ENCODE measurements around the gene SMG1. TPM values are rescaled to one million over a fixed set of nuclear protein-coding genes. Genes with fewer than 3 reads are reported as not detected.

SMG1 gene
- total RNA-seq, 1 experiment from 2014 or later = 18.3 TPM

DNA sequence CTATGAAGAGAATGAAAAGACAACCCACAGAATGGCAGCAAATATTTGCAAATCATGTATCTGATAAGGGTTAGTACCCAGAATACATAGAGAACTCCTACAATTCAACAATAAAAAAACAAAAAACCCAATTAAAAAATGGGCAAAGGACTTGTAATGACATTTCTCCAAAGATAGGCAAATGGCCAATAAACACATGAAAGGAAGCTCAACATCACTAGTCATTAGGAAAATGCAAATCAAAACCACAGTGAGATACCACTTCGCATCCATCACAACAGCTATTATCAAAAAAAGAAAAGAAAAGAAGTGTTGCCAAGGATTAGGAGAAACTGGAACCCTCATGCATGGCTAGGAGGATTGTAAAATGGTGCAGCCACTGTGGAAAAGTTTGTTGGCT, 79.8 kb downstream of the SMG1 start:
- H3K36me3 ChIP-seq (replicated peaks; ENCODE audit: control insufficient read depth, insufficient read depth, low read length) = peaks cover 46% of the 10 kb centered on the region
- no peak for DNase-seq
- H3K4me3 ChIP-seq (ENCODE audit: insufficient read depth, low read depth, low read length) = no peak overlapping the region
- H3K27me3 ChIP-seq (ENCODE audit: control insufficient read depth, insufficient read depth, low read length) = no peaks in the 10 kb centered on the region

DNA sequence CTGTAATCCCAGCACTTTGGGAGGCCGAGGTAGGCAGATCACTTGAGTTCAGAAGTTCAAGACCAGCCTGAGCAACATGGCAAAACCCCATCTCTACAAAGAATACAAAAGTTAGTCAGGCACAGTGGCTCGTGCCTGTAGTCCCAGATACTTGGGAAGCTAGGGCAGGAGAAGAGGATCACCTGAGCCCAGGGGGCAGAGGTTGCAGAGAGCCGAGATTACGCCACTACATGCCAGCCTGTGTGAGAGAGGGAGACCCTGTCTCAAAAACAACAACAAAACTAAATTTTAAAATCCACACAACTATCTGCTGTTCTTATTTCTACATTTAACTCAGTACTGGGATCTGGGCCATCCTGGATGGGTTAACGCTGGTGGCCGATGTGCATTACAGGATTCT, 83.6 kb downstream of the SMG1 start:
- peaks cover 32% of the 10 kb centered on the region for H3K36me3 ChIP-seq (replicated peaks; ENCODE audit: control insufficient read depth, insufficient read depth, low read length)
- no peak for DNase-seq
- H3K27me3 ChIP-seq (ENCODE audit: control insufficient read depth, insufficient read depth, low read length) = no peaks in the 10 kb centered on the region
- H3K4me3 ChIP-seq (ENCODE audit: insufficient read depth, low read depth, low read length) = no peak overlapping the region

DNA sequence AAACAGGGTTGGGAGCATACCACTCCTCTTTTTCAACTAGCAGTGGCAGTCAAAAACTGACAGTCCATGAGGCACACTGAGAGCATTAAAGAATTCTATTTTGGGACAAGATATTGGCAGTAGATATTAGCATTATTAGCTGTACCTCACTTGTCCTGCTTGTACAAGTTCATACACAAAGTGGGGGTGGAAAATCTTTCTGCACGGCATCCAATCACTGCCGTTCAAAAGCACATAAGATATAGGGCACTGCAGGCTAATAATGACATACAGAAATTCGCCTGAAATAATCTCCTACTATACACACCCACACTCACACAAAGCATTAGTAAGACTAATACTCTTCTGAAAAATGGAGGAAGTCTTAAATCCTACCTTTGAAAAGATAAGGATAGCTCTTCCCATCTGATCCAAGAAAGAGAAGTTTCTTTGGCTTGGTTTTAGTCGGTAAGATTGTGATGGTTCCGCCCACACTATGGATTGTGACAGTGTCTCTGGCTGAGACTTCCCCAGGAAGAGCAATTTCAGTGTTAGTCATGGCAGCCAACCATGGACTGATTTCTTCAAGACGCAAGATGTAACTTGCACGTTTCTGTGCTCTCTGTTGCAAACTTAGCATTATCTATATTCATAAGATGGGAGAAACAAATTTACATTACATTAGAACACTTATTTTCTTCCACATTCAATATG, 84.2 kb downstream of the SMG1 start:
- Histone ChIP-seq H3K27me3 (ENCODE audit: control insufficient read depth, insufficient read depth, low read length) (no peaks in the 10 kb centered on the region), H3K4me3 (ENCODE audit: insufficient read depth, low read depth, low read length) (no peak overlapping the region), H3K36me3 (replicated peaks; ENCODE audit: control insufficient read depth, insufficient read depth, low read length) (peaks cover 30% of the 10 kb centered on the region)
- no peak for DNase-seq

DNA sequence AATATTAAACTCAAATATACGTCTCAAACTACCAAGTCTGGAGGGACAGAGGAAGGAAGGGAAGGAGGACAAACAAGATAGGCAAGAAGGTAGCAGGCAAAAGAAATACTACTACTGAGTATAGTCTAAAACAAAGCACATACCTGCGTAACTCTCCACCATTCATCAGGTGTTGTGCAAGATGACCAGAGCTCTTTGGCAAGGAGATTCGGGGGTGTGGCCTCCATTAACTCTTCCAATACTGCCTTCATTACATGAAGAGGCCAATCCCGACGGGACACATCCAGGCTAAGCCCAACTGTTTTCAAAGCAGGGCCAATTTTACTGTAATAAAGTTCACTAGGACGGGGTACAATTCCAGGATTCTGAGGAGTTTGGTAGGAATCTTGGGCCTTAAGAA, 86.7 kb downstream of the SMG1 start:
- DNase-seq = peak; percentile 8
- no peaks in the 10 kb centered on the region for H3K27me3 ChIP-seq (ENCODE audit: control insufficient read depth, insufficient read depth, low read length)
- peaks cover 40% of the 10 kb centered on the region for H3K36me3 ChIP-seq (replicated peaks; ENCODE audit: control insufficient read depth, insufficient read depth, low read length)
- H3K4me3 ChIP-seq (ENCODE audit: insufficient read depth, low read depth, low read length) = no peak overlapping the region

DNA sequence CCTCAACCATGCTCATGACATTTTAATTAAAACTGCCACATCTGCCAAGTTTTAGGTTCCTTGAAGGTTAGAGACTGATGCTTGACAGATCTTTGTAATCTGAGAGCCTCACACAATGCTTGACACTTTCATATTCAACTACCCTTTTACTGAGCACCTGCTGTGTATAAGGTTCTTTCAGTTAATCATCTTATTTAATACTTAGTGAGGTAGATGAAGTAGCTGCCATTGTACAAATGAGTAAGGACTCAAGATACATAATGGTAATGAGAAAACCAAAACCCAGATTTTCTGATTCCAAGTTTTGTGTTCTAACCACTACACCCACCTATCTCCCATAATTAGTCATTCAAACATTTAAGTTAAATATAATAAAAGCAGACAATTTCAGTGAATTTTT, 89.5 kb downstream of the SMG1 start:
- Histone ChIP-seq H3K36me3 (replicated peaks; ENCODE audit: control insufficient read depth, insufficient read depth, low read length) (peaks cover 47% of the 10 kb centered on the region), H3K4me3 (ENCODE audit: insufficient read depth, low read depth, low read length) (no peak overlapping the region), H3K27me3 (ENCODE audit: control insufficient read depth, insufficient read depth, low read length) (no peaks in the 10 kb centered on the region)
- no peak for DNase-seq

DNA sequence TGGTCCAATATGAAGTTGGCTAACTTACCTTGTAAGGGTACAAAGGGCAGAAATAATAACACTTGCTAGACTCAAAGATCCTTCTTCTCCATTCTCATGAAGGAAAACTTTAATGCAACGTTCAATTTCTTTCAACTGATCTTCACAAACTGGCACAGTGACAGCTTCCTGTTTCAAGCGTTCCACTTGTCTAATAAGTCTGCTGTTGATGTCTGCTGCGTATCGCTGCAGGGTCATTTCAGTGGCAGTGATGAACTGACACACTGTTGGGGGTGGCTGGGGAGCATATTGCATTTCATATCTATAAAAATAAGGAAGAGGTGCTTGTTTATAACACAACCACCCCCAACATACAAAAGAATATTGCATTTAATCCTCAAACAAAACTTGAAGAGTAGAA, 91.3 kb downstream of the SMG1 start:
- H3K36me3 ChIP-seq (replicated peaks; ENCODE audit: control insufficient read depth, insufficient read depth, low read length) = peaks cover 47% of the 10 kb centered on the region
- H3K27me3 ChIP-seq (ENCODE audit: control insufficient read depth, insufficient read depth, low read length) = no peaks in the 10 kb centered on the region
- no peak for DNase-seq
- H3K4me3 ChIP-seq (ENCODE audit: insufficient read depth, low read depth, low read length) = no peak overlapping the region

DNA sequence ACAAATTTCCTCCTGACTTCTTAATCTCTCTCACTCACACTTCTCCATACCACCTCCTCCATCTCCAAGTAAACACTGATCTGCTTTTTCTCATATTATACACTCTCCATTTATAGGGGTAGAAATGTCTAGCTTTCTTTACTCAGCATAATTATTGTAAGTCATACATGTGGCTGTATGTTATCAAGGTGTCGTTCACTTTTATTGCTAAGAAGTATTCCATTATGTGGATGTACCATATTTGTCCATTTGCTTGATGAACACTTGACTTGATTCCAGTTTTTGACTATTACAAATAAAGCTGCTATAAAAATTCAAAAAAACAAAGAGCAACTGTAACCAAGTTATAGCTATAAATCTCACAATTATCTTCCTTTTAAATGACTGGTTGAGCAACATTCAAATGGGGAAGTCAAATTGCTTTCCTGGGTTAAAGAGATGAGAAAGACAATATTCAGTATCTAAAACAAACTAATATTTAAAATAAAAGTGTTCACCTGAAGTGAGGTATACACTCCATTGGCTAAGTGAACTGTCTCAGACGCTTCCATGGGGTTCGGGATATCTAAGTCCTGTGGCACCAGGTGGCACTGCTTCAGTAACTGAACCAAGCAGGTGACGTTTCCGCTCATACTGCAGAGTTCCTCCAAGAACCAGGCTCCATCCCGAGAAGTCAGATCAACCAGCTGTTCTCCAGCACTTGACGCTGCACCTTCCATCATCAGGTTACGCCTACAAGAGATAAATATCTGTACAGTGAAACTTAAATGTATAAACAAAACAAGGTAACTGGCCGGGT, 92.3 kb downstream of the SMG1 start:
- no peak overlapping the region for H3K4me3 ChIP-seq (ENCODE audit: insufficient read depth, low read depth, low read length)
- DNase-seq = no peak
- peaks cover 49% of the 10 kb centered on the region for H3K36me3 ChIP-seq (replicated peaks; ENCODE audit: control insufficient read depth, insufficient read depth, low read length)
- H3K27me3 ChIP-seq (ENCODE audit: control insufficient read depth, insufficient read depth, low read length) = no peaks in the 10 kb centered on the region

DNA sequence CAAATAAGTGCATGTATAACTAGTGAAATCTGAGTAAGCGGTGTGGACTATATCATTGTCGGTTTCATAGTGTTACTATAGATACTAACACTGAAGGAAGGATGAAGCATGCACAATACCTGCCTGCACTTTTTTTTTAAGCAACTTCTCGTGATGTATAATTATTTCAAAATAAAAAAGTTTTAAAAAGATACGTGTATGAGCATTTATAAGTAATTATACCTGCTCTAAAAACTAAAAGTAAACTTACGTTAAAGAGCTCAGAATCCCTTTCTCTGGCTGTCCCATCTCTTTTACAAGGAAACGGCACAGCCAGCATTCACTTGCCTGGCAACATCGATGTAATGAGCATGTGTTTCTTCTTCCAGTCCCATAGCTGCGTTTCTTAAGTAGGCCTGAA, 93.6 kb downstream of the SMG1 start:
- Histone ChIP-seq H3K4me3 (ENCODE audit: insufficient read depth, low read depth, low read length) (no peak overlapping the region), H3K36me3 (replicated peaks; ENCODE audit: control insufficient read depth, insufficient read depth, low read length) (peaks cover 44% of the 10 kb centered on the region), H3K27me3 (ENCODE audit: control insufficient read depth, insufficient read depth, low read length) (no peaks in the 10 kb centered on the region)
- no peak for DNase-seq

DNA sequence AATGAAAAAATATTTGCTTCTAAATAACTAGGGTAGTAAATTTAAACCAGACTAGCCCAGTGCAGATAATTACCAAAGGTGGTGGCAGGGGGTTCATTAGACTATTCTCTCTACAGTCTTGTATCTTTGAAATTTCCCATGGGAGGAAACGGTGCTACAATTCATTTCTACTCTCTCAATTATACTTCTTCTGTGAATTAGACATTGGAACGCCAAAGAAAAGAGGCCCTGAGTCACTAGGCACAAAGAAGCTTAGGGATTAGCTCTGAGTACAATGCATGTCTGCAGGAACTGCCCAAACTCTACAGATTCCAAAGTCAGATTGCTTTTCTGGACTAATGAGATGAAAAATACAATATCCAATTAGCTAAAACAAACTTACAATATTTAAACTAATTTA, 94.2 kb downstream of the SMG1 start:
- no peak overlapping the region for H3K4me3 ChIP-seq (ENCODE audit: insufficient read depth, low read depth, low read length)
- peaks cover 41% of the 10 kb centered on the region for H3K36me3 ChIP-seq (replicated peaks; ENCODE audit: control insufficient read depth, insufficient read depth, low read length)
- H3K27me3 ChIP-seq (ENCODE audit: control insufficient read depth, insufficient read depth, low read length) = no peaks in the 10 kb centered on the region
- no peak for DNase-seq

DNA sequence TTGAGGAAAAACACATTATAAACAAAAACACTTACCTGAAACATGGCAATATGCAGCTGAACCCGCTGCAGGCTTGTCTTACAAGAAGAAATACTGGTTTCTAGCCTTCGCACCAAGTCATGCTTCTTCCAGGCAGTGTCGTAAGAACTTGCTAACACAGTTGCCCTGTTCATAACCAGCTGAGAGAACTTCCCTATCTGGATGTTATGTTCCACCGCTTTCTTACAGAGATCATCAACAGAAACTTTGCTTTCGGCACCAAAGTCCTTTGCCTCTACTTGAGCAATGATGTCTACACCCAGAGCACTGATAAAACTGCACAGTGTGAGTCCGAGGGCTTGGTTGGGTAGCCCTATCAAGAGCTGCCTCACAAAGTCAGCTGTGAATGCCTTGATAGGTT, 97.0 kb downstream of the SMG1 start:
- Histone ChIP-seq H3K27me3 (ENCODE audit: control insufficient read depth, insufficient read depth, low read length) (no peaks in the 10 kb centered on the region), H3K36me3 (replicated peaks; ENCODE audit: control insufficient read depth, insufficient read depth, low read length) (peaks cover 22% of the 10 kb centered on the region), H3K4me3 (ENCODE audit: insufficient read depth, low read depth, low read length) (no peak overlapping the region)
- DNase-seq = no peak

DNA sequence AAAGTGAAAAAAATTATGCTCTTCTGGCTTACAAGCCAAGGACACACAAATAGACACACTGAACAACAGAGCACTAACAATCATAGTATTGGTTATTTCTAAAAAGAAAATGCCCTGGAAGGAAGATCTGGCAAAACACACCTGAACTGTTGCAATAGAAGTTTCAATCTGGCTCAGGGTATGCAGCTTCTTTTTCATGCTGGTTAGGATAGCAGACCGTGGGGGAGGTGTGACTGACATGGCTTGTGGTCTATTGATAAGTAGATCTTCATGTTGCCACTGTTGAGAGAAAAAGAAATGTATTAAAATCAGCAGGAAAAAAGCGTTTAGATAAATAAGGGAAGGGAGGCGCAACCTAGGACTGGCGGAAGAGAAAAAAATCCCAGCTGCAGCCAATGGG, 98.3 kb downstream of the SMG1 start:
- DNase-seq = no peak
- no peaks in the 10 kb centered on the region for H3K27me3 ChIP-seq (ENCODE audit: control insufficient read depth, insufficient read depth, low read length)
- no peak overlapping the region for H3K4me3 ChIP-seq (ENCODE audit: insufficient read depth, low read depth, low read length)
- H3K36me3 ChIP-seq (replicated peaks; ENCODE audit: control insufficient read depth, insufficient read depth, low read length) = peaks cover 19% of the 10 kb centered on the region

DNA sequence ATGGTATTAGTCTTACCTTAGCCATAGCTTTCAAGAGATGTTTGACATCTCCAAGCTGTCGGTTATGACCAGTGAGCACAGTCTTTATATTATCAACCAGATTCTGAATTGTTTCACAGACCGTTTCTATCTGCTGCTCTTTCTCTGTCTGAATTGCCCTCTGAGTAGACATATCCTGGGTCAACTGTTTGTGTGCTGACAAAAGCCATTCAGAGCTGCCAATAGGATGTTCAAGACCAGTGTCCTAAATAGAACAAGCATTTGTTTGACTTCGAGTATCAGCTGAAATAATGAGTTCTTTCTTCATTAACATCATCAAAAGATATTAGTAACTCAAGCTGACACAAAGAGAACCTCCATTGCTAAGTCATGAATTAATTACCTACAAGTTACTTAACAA, 109.9 kb downstream of the SMG1 start:
- no peaks in the 10 kb centered on the region for H3K27me3 ChIP-seq (ENCODE audit: control insufficient read depth, insufficient read depth, low read length)
- H3K36me3 ChIP-seq (replicated peaks; ENCODE audit: control insufficient read depth, insufficient read depth, low read length) = peaks cover 22% of the 10 kb centered on the region
- DNase-seq = no peak
- H3K4me3 ChIP-seq (ENCODE audit: insufficient read depth, low read depth, low read length) = no peak overlapping the region

DNA sequence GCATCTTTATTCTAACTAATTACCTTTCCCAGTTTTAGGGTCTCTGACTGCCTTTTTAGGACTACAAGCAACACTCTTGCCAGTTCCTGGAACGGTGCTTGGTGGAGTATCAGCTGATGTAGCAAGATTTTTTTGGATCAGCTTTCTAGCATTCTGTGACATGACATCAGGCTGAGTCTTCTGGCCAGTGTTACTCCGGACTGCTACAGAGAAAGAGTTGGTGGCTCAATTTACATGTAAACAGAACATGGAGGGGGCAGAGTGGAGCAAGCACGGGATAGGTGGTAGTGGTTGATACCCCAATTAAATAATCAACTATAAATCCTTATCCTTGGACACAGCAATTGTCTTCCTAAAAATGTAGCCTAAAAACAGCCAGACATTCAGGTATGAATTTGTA, 114.3 kb downstream of the SMG1 start:
- Histone ChIP-seq H3K36me3 (replicated peaks; ENCODE audit: control insufficient read depth, insufficient read depth, low read length) (peaks cover 35% of the 10 kb centered on the region), H3K27me3 (ENCODE audit: control insufficient read depth, insufficient read depth, low read length) (no peaks in the 10 kb centered on the region), H3K4me3 (ENCODE audit: insufficient read depth, low read depth, low read length) (no peak overlapping the region)
- no peak for DNase-seq

DNA sequence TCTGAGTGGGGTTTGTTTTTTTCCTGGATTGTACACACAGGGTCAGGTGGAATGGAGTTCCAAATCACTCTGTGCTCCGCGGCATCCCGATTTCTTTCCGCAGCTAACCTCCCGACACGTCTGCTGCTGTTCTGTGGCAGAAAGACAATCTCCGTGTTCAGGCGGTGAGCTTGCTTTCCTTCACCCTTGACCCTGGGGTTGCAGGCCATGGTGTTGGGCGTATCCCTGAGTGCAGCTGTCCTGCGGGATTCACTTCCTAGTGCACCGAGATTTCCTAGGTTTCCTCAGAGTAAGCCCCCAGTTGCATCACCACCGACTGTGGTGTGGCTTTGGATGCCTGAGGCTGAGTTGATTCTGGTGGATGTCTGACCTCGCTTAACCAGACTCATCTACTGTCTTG, 117.0 kb downstream of the SMG1 start:
- no peak overlapping the region for H3K4me3 ChIP-seq (ENCODE audit: insufficient read depth, low read depth, low read length)
- peaks cover 25% of the 10 kb centered on the region for H3K36me3 ChIP-seq (replicated peaks; ENCODE audit: control insufficient read depth, insufficient read depth, low read length)
- H3K27me3 ChIP-seq (ENCODE audit: control insufficient read depth, insufficient read depth, low read length) = no peaks in the 10 kb centered on the region
- no peak for DNase-seq

DNA sequence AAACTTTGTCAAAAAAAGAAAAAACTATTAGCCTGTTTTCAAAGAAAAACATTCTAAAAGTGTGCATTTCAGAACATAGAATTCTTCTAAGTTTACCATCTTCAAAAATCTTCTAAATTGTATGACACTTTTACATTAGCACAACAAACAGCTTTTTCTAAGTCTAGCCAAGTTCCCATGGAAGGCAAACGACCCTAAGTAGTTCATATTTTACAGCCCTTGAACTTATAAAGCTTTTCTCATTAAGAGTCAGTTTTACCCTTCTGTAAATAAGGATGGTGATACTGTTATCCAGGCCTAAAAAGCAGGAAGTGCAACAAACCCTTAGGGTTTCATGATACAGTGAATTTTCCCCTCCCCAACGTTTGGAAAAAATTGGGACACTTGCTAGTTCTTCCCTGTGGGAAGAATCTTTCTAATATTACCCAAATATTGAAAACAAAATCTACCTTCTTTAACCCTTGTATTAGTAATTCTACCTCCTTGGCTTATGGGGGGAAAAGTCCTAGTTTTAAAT, 120.9 kb downstream of the SMG1 start:
- Histone ChIP-seq H3K36me3 (replicated peaks; ENCODE audit: control insufficient read depth, insufficient read depth, low read length) (peaks cover 12% of the 10 kb centered on the region), H3K27me3 (ENCODE audit: control insufficient read depth, insufficient read depth, low read length) (no peaks in the 10 kb centered on the region), H3K4me3 (ENCODE audit: insufficient read depth, low read depth, low read length) (no peak overlapping the region)
- DNase-seq = no peak
